ENCODE data around the gene NUDT5. TPM values are rescaled to one million over a fixed set of nuclear protein-coding genes. Genes with fewer than 3 reads are reported as not detected.
A peak's percentile ranks its signal among the peaks of the same experiment; 100 is the strongest.

The NUDT5 gene
- total and polyA plus RNA-seq, 2 of the 13 experiments (the other 11 are each of a cell fraction or from before 2014, with no cell fraction given) = 79.6 to 134 TPM

GRCh38 chr10:12194752-12195271 lies 879 bp downstream of the NUDT5 start (continued):
- TF ChIP-seq ZNF652 (CRISPR knock-in tag; IDR thresholded peaks at IDR 0.05; ENCODE audit: borderline replicate concordance, low read depth) = peak; percentile 47; the same call in 1 of the 2 replicates
- TF ChIP-seq AHR (CRISPR knock-in tag; IDR thresholded peaks at IDR 0.05) = no peak
- no peak for TF ChIP-seq ZNF878 (CRISPR knock-in tag; IDR thresholded peaks at IDR 0.05)
- no peak for TF ChIP-seq RBAK (CRISPR knock-in tag; IDR thresholded peaks at IDR 0.05)
- no peak for TF ChIP-seq STAG1 (CRISPR knock-in tag; IDR thresholded peaks at IDR 0.05)
- TF ChIP-seq IKZF1 (IDR thresholded peaks at IDR 0.05) = no peak
- TF ChIP-seq BRF2 (CRISPR knock-in tag; IDR thresholded peaks at IDR 0.05) = no peak
- no peak for TF ChIP-seq KLF6 (CRISPR knock-in tag; IDR thresholded peaks at IDR 0.05)
- no peak for TF ChIP-seq GTF3A (CRISPR knock-in tag; conservative IDR thresholded peaks at IDR 0.05)
- 0 out of 2 replicates have a peak, but pooled peaks have one; percentile 35 for TF ChIP-seq ZMYM2 (CRISPR knock-in tag; IDR thresholded peaks at IDR 0.05)
- no peak for TF ChIP-seq PAF1 (CRISPR knock-in tag; IDR thresholded peaks at IDR 0.05)

GRCh38 chr10:12193193-12193592 lies 2.5 kb downstream of the NUDT5 start:
- H3K27me3 ChIP-seq (ENCODE audit: control insufficient read depth in 1 of 2, insufficient read depth in 2 of 2, low read length in 2 of 2) = no peaks in the 10 kb centered on the region; a peak in 1 of 5 replicates
- no peak overlapping the region for H3K27ac ChIP-seq (ENCODE audit: extremely low read length, insufficient read depth, low read length)
- 76% methylated on average over 5 of the region's 5 CpGs for WGBS (ENCODE audit: low lambda C conversion rate)
- peaks cover 48% of the 10 kb centered on the region for H3K4me1 ChIP-seq (ENCODE audit: insufficient read depth, low read length)
- H3K79me2 ChIP-seq (ENCODE audit: insufficient read depth, low read length) = peaks cover 74% of the 10 kb centered on the region
- DNase-seq (ENCODE audit: low spot score) (no peak), ATAC-seq (no peak), FAIRE-seq (no peak)
- H3K9ac ChIP-seq (ENCODE audit: insufficient read depth, low read depth, low read length) = no peak overlapping the region
- H3K36me3 ChIP-seq (replicated peaks in 1 of 2; ENCODE audit: control insufficient read depth in 1 of 2, insufficient read depth in 2 of 2, low read length in 2 of 2) = no peaks in the 10 kb centered on the region; a peak in 2 of 5 replicates
- no peaks in the 10 kb centered on the region for H4K20me1 ChIP-seq (ENCODE audit: insufficient read depth, low read length)
- H3K4me3 ChIP-seq (replicated peaks in 1 of 3; ENCODE audit: insufficient read depth in 1 of 3, low read depth in 2 of 3, low read length in 3 of 3) = no peak overlapping the region
- POLR2A ChIA-PET = no interaction called here
- BruUV-seq (replicated peaks) = no TSS peak
- in situ Hi-C loops (cut with HindIII; ENCODE audit: extremely low pct_ligation_motif_present, low pct_unique_long_range_greater_than_20kb) = no loop called here
- intact Hi-C loops (cut with micrococcal nuclease; ENCODE audit: unreplicated experiment) = no loop called here
- no peaks in the 10 kb centered on the region for H3K9me3 ChIP-seq (ENCODE audit: low read length)
- peak; percentile 81; the same call in 1 of the 2 replicates for TF ChIP-seq CEBPB (IDR thresholded peaks at IDR 0.05; ENCODE audit: borderline replicate concordance, low read depth, low read length)
- no peak for TF ChIP-seq NPAS2 (CRISPR knock-in tag; IDR thresholded peaks at IDR 0.05; ENCODE audit: borderline replicate concordance)
- TF ChIP-seq TBX3 (IDR thresholded peaks at IDR 0.05; ENCODE audit: borderline replicate concordance) = no peak
- TF ChIP-seq MED13 (CRISPR knock-in tag; IDR thresholded peaks at IDR 0.05) = no peak
- no peak for TF ChIP-seq GRHL1 (CRISPR knock-in tag; conservative IDR thresholded peaks at IDR 0.05)
- no peak for TF ChIP-seq ARNTL (CRISPR knock-in tag; IDR thresholded peaks at IDR 0.05)
- no peak for TF ChIP-seq ZHX1 (CRISPR knock-in tag; IDR thresholded peaks at IDR 0.05; ENCODE audit: low read depth)
- H3K4me2 ChIP-seq (ENCODE audit: low read depth, low read length) = peak overlapping the region; percentile 79; the same call in 1 of the 2 replicates
- H2AFZ ChIP-seq (ENCODE audit: low read length) = no peak overlapping the region
- CTCF ChIA-PET (ENCODE audit: low intra/inter-chr PET ratio, low total read pairs) = no interaction called here

All from HepG2 (cell line).